Measurements from ENCODE around the gene MTA2.

GRCh38 chr11:62578541-62578940, 23.1 kb downstream of the MTA2 start:
- TF ChIP-seq, protein P1, sequence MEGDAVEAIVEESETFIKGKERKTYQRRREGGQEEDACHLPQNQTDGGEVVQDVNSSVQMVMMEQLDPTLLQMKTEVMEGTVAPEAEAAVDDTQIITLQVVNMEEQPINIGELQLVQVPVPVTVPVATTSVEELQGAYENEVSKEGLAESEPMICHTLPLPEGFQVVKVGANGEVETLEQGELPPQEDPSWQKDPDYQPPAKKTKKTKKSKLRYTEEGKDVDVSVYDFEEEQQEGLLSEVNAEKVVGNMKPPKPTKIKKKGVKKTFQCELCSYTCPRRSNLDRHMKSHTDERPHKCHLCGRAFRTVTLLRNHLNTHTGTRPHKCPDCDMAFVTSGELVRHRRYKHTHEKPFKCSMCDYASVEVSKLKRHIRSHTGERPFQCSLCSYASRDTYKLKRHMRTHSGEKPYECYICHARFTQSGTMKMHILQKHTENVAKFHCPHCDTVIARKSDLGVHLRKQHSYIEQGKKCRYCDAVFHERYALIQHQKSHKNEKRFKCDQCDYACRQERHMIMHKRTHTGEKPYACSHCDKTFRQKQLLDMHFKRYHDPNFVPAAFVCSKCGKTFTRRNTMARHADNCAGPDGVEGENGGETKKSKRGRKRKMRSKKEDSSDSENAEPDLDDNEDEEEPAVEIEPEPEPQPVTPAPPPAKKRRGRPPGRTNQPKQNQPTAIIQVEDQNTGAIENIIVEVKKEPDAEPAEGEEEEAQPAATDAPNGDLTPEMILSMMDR (IDR thresholded peaks at IDR 0.05; ENCODE audit: low read length) = no peak
- TF ChIP-seq EZH2 (IDR thresholded peaks at IDR 0.05; ENCODE audit: borderline replicate concordance, low read length) = no peak
